GM20431 (cell line): Measurements from ENCODE around the gene URB1.
"Not testable (repeated sequence)": the region's sequence is repeated elsewhere in the genome, so short reads cannot be mapped to it uniquely, and the experiment has no call there.

Source experiments
- in situ Hi-C: fragments of 300-500 bp; cut with MseI, MboI; formaldehyde crosslinking; loops from one replicate; pipeline ENCODE4 v1.15.0; 2020; ENCODE audit warnings: low sequenced_read_pairs; ENCODE audit not compliant: unreplicated experiment

URB1 gene, protein sequence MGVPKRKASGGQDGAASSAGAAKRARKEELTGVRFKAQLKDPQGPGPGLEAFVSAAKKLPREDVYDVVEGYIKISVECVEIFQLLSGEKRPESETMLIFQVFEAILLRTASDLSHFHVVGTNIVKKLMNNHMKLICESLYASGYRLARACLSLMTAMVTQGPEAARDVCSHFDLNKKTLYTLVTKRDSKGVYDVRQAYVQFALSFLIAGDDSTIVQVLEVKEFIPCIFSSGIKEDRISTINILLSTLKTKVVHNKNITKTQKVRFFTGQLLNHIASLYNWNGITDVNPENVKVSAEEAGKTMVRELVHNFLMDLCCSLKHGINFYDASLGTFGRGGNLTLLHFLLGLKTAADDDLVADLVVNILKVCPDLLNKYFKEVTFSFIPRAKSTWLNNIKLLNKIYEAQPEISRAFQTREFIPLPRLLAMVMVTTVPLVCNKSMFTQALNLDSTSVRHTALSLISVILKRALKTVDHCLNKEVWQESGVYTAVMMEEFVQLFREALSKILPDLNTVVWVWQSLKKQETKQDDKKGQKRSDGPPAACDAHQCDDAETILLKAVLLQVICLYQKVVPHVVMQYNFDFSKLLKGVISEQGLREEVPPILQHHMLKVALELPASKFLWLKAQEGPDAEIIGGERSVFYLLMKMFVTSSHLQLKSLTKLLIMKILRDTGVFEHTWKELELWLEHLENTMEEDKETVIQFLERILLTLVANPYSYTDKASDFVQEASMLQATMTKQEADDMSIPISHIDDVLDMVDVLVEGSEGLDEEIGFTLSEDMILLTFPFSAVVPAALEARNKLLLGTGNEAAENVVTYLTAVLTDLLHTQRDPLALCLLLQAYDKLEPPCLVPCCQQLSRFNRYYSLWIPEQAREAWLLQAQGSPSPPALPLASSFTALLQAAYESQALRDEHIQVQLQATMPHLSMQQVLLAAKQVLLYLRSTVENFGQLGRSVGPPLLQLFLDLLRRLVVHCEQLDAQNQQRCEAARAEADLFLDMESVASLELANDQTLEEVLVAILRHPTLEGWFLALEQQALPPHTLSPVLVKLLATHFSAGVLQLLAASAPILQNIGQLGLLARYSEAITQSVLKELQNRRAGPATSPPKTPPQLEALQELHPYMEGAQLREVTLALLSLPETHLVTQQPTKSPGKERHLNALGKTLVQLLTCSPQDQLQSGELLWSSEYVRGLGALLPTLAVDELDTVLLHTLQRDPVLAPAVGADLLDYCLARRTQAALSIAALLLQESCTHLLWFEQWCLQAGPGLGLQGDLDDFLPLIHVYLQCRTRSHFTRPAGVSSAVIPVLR (N-terminal part only)

DNA sequence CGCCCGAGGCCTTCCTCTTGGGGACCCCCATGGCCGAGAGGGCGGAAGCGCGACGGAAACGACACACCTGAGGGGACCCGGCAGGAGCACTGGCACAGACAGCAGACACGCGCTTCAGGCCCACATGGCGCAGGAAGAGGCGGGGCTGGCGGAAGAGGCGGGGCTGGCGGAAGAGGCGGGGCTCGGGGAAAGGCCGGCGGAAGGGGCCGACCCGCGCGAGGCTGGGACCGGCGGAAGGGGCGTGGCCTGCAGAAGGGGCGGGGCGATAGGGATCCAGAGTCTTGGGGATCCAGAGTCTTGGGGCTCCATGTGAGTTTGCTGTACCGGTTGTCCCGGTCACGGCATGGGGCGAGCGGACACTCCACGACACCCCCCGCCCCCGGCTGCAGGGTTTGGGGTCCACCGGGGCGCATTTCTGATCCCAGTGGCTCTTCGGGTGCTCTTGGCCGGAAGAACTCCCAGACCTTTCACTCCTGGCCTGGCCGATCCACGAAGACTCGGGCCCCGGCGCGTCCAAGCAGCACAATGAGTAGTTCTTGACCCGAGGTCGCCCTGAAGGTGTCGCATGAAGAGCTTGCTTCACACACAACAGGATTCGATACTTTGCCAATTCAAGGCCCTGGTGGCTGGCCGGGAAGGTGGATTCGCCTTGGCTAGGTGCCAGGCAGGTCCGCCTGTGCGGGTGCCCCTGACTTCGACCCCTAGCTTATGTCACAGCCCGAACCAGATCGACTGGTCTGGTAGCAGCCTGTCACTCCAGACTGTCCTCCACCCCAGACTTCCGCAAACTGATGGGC is at the start of gene URB1:
Gene URB1, minus strand, starts transcription at position 133 of the 797 bp plus-strand sequence. Its CDS starts 102 bp downstream, at position 31.
- in situ Hi-C loops: no loop called here

DNA sequence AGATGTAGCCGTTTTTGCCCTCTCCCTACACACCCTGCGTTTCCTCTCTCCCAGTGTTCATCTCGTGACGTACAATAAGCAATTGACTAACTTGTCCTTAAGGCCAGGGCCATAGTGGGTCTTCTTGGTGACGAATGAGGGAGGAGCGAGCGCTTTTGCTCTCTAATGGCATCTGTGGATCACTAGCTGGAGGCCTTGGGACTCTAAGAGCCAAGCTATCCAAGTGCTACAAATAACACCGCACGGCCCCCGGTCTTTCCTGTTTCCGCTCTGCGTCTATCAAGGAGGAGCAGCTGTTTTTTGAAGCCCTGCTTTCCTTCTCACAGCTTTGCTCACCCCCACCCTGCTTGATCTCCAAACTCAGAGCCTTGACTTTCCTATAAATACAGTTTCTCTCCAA is 44.9 kb upstream of the URB1 start:
- in situ Hi-C loops: no loop called here

DNA sequence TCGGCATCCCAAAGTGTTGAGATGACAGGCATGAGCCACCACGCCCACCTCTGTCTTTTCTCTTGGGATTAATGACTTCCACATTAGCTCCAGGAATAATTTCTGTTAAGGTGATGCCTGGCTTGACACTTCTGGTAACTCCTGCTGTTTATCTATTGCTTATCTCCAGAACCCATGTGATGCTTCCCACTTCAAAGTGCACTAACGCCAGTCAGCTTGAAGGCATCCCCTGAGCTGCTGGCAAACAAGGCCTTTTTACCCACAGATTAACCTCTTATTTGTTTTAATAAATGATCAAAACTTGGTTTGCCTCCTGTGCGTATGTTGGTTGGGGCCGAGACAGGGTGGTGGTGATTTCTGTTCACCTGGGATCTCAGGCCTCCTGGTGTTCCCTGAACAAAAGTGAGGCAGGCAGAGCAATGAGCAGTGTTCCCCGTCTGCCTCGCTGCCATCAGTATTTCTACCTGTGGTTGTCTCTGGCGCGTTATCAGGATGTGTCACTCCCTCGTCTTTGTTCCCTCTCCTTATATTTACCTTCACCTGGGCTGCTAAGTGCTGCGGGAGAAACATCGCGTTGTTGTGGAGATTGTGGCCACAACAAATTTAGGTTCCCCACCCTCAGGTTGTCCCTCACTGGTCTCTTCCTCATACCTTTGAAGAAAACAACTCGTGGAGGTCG is 40.3 kb upstream of the URB1 start:
- in situ Hi-C loops: not testable (repeated sequence)

DNA sequence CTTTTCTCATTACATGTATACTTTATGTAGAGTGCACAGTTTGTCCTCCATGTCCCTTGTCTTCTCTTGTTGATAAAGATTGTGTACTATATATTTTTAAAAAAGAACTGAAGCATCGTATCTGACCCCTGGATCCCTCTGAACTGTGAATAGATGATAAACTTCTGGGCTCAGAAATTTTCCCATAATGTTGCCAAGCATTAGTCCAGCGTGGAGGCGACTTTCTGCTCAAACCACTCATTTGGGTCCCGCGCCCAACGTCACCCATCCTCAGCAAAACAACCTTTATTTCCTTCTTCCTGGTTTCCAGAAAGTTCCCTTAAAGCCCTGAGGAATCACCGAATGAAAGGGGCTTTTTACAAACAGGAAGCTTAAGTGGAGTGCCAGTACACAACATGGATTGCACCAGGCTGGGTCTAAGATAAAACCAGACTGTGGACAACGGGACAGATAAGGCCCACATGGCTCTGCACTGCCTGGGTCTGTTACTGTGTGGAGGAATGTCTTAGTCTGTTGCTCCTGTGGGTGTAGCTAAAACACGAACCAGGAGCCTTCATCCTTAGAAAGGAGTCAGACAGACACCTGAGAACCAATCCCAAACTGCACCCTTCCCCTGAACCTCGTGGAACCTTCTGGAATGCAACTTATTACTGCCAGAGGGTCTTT is 35.3 kb upstream of the URB1 start:
- in situ Hi-C loops: no loop called here

DNA sequence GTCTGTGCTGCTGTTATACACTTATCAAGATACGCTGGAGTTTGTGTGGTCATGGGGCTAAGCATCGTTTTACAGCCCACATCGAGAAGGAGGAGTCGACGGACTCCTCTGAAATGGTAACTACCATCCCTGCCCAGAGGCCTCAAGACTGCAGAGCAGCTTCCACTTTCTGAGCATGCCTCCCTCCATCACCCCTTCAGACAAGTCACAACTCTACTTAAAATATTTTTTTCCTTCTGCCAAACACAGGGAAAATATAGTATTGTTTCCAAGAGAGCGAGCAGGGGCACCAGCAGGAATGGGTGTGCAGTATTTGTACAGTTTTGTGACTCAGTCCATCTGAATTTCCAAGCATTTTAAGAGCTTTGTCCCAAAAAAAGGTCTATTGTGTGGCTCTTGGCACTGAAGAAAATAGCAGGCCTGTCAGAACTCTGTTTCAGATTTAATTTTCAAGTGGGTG is 33.8 kb upstream of the URB1 start:
- in situ Hi-C loops: no loop called here

DNA sequence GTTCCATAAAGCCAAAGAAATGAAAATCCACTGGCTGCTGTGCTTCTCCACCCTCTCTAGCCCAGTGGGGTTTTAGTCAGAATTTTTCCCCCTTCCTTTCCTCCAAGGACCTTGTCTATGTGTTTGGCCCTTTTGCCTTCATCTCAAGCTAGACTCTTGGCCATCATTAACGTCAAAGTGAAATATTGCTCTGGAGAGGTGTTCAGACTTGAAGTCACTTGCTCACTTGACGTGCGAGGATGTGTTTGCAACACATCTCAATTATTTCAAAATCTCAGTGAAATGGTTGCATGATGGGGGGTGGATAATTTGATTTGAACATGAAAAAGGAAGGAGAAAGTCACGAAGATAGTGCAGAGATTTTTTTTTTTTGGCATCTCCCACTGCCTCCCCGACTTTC is 33.3 kb upstream of the URB1 start:
- in situ Hi-C loops: no loop called here

DNA sequence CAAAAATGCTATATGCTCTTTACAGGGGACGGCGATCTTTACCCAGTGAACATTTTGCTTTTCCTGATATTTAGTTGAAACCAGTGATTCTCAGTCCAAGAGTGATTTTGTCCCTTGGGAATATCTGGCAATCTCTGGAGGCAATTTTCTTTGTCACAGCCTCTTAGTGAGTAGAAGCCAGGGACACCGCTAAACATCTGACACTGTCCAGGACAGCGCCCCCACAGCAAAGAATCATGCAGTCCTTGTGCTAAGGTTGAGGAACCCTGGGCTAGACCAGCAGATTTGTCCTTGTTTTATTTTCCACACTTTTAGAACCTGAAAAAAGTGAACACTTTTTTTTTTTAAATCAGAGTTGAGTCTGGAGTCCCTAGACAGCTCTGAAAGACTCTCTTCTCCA is 32.8 kb upstream of the URB1 start:
- in situ Hi-C loops: no loop called here

DNA sequence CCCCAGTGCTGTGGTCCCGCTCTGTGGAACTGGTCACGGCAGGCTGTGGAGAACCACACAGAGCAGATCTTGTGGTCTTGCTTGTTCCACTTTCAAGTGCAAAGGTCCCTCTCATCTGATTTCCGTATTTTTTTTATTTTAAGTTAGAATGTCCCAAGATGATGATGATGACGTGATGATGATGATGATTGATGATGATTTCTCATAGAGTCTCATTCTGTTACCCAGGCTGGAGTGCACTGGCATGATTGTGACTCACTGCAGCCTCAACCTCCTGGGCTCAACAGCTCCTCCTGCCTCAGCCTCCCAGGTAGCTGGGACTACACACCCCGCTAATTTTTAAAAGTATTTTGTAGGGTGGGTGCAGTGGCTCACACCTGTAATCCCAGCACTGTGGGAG is 31.9 kb upstream of the URB1 start:
- in situ Hi-C loops: loop anchor here (25.0 kb wide), 1 partner anchor 163 kb away; the partner anchor contains the start of gene TCP10L

DNA sequence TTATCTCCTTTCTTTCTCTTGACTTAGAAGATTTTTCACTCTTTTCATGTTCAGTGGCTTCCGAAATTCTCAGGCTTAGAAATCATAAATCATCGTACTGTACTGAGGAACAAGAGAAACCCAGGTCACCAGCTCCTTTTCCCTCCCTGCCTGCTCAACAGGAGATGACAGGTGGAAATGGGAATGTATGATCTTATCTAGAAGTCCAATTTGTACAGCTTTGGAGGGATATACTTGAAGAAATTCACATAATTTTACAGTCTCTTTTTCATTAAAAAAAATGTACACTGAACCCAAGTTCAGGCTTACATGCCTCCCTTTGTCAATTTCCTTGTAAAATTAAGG is 31.4 kb upstream of the URB1 start:
- in situ Hi-C loops: loop anchor here (25.0 kb wide), 1 partner anchor 163 kb away; the partner anchor contains the start of gene TCP10L

DNA sequence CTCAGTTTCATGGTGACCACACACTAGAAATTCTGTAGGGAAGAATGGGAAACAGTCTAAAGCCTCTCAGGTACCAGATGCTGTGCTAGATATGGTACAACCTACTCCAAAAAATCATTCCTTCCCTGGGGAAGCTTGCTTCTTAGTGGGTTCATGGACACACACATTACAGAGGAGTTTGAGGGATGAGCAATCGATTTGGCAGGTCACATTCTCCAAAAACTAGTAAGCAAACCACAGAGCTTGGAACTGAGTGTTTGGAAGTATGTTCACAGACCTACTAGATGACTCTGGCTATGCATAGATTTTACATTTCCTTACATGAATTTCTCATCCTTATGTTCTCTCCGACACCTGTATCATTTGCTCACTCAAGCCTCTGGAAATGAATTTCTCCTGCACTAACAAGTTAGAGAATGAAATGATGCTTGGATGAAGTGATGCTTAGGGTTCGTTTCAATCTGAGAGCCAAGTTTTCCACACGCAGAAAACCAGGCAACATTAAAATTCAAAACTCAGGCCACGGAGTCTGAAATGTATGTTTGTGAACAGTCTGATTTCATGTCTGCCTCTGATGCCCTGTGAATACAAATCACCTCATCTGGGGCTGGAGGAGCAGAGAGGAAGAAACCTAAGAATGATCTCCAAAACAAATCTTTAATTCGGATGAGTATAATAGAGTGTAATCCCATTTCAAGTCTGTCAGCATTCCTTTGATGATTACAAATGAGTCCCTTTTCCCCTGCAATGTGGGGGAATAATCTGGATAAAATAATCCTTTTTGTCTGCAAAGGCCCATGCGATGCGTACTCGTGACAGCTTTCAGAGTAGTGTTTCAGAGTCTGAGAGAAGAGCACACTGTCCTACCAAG is 30.7 kb upstream of the URB1 start:
- in situ Hi-C loops: loop anchor here (25.0 kb wide), 1 partner anchor 164 kb away; the partner anchor contains the start of gene TCP10L

DNA sequence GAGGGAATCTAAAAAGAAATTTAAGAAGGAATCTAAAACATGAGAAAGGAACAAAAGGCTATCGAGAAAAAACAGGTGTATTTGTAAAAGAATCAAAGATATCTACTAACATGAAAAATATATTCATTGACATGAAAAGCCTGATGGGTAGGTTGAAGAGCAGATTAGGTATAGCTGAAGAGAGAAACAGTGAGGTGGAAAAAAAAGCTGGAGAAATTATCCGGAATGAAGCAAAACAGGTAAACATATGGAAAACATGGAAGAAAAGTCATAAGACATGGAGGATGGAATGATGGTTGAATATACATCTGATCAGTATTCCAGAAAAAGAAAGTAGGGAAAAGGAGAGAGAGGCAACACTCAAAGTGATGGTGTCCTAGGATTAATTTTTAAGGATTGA is 29.3 kb upstream of the URB1 start:
- in situ Hi-C loops: loop anchor here (25.0 kb wide), 1 partner anchor 165 kb away; the partner anchor contains the start of gene TCP10L

DNA sequence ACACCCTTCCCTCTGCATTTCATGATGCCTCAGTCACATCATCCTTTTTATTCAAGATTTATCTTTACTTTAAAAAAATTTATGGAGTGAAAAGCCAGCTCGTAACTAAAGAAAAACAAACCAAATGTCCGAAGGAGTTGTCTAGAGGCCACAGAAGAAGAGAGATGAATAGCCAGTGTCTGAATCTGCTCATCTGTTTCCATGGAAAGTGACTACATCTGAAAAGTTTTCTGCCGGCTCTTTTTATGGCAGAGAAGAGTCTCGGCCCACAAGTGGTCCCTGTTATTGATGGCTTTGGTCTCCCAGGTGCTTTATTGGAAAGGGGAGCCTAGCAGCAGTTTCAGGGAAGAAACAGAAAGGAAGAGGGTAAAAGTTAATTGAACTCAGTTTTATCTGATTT is 25.3 kb upstream of the URB1 start:
- in situ Hi-C loops: loop anchor here (25.0 kb wide), 1 partner anchor 169 kb away; the partner anchor contains the start of gene TCP10L

DNA sequence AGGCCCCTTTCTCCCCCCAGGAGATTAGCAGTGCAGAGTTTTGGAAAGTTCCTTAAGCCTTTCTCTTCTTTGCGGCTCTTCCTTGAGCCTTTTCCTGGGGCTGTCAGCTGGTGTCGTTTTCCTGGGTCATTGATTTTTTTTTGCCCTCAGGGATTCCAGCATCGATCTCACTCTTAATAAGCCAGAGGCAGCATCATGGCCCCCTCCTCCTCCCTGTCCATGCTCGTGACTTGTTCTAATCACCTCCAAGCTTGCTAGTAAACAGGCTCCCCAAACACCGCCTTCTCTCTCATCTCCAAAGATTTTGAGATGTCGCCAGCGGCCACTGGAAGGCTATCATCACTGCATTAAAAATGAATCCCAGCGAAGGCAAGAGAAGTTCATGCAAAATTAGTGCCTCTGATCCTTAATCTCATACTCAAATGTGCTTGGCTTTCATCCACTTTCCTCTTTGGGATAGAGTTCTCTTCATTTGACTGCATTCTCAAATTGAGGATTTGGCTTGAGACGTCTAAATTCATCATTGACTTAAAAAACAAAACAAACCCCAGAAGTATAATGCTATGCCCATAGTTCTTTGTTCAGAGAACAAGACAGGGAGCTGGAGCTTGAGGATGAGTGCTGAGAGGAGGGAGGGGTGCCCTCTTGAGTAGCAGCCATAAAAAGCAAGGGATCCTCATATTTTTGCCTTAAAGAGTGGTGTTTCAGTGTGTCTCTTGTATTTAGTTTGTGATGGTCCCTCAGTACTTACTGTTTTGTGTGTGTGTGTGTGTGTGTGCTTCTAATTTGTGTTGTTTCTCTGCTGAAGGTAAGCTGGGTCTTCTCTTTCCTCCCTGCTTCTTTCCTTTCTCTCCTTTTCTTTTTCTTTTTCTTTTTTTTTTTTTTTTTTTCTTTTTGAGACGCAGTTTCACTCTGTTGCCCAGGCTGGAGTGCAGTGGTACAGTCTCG is 22.9 kb upstream of the URB1 start:
- in situ Hi-C loops: loop anchor here (25.0 kb wide), 1 partner anchor 172 kb away; the partner anchor contains the start of gene TCP10L

DNA sequence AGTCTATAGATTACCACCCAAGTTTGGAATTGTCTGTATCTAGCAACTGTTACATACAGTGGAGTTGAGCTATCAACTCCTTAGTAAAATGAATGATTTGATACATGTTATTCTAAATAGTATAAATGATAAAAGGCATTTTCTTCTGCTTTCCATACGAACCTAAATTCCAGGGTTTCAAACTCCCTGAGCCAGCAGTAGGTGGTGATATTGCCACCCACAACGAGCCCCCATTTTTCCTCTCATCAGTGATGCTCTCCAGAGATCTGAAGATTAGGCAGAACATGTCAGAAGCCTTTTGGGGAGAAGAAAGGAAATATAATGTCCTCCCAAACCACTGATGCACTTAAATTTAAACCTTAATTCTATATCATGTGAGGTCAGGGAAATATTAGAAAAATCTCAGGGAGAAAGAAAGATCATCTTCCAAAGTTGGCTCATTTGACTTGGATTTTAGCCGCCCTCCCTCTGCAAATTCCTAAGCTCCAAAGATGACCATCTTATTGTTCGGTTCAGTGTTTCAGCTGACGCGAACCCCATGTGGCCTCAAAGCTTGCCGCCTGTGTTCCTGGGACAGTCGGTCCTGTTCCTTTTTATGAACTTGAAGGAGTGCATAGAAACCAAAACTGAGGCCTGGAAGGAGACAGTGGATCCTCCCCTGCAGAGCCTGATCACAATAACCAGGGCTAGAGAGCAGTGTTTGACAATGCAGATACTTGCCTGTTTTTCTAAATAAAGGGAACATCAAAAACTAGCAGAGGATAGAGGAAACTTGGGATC is 22.0 kb upstream of the URB1 start:
- in situ Hi-C loops: loop anchor here (25.0 kb wide), 1 partner anchor 173 kb away; the partner anchor contains the start of gene TCP10L
